GM12874 (cell line): ENCODE data around the gene LRG1.

Experiments
- TF ChIP-seq, protein P1 (sequence below): IDR thresholded peaks from 2 replicates; pipeline ENCODE4 v1.5.1; 2011; ENCODE audit warnings: low read depth, mild to moderate bottlenecking, control low read depth, low read length, moderate library complexity; ENCODE audit not compliant: insufficient read depth

The LRG1 gene

GRCh38 chr19:4534836-4535658, 4.8 kb downstream of the LRG1 start, which contains the start of gene PLIN5:
Gene PLIN5, minus strand, starts transcription at chr19:4535224. Its CDS starts 1,150 bp downstream, at chr19:4534074.
- TF ChIP-seq, protein P1, sequence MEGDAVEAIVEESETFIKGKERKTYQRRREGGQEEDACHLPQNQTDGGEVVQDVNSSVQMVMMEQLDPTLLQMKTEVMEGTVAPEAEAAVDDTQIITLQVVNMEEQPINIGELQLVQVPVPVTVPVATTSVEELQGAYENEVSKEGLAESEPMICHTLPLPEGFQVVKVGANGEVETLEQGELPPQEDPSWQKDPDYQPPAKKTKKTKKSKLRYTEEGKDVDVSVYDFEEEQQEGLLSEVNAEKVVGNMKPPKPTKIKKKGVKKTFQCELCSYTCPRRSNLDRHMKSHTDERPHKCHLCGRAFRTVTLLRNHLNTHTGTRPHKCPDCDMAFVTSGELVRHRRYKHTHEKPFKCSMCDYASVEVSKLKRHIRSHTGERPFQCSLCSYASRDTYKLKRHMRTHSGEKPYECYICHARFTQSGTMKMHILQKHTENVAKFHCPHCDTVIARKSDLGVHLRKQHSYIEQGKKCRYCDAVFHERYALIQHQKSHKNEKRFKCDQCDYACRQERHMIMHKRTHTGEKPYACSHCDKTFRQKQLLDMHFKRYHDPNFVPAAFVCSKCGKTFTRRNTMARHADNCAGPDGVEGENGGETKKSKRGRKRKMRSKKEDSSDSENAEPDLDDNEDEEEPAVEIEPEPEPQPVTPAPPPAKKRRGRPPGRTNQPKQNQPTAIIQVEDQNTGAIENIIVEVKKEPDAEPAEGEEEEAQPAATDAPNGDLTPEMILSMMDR = no peak

DNA sequence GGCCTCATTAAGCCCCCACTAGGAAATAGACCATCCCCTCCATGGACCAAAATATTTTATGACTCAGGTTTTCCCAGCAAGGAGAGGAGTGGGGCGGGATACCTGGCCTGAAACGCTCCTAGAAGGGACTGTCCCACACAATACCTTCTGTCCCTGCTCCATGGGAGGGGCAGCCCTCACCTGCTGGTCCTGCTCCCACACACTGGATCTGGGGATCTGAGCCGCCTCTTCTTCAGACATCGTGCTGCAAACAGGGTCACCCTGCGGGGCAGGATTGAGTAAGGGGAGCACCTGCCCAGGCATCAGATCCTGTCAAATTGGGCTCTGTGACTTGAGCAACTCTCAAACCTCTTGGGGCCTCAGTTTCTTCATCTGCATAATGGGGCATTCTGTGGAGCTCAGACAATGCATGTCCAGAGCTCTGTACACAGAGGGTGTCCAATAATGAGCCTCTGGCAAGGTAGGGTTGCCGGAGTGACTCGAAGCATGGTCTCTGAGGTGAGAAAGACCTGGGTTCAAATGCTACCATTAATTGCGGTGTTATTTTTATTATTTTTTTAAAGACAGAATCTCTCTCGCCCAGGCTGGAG, 5.9 kb downstream of the LRG1 start:
- TF ChIP-seq, protein P1 = no peak

DNA sequence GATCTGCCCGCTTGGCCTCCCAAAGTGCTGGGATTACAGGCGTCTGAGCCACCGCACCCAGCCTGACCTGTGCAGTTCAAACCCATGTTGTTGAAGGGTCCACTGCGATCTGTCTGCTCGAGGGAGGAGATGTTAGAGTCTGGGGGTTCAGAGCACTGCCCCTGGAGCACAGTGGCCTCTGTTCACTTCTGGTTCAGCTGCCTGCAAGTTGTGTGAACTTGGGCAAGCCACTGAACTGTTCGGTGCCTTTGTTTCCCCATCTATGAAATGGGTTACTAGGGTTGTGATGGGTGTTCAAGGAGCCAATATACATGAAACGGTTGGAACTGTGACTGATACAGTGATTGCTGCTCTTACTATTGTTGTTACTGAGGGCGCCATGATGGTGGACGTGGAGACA, 6.5 kb downstream of the LRG1 start:
- TF ChIP-seq, protein P1 = no peak

DNA sequence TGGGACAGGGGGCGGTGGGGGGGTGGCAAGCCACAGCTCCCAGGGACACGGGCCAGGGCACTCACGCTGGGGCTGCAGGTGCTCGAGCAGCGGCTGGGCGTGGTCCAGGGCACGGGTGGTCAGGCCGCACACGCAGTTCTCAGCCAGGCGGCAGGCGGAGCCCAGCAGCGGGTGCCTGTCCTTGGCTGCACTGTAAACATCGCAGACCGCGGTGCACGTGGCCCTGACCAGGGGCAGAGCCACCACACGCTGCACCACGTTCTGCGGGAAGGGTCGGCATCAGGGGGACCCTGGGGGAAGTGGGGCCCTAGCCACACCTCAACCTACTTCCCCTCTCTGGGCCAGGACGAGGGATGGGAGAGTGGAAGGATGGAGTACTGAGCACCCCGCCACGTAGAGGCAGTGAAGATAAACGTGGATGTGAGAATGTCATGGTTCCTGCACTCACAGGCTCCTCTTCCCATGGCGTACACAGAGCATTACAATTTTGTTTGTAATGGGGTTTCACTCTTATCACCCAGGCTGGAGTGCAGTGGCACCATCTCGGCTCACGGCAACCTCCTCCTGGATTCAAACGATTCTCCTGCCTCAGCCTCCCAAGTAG, 8.2 kb downstream of the LRG1 start:
- TF ChIP-seq, protein P1 = no peak

DNA sequence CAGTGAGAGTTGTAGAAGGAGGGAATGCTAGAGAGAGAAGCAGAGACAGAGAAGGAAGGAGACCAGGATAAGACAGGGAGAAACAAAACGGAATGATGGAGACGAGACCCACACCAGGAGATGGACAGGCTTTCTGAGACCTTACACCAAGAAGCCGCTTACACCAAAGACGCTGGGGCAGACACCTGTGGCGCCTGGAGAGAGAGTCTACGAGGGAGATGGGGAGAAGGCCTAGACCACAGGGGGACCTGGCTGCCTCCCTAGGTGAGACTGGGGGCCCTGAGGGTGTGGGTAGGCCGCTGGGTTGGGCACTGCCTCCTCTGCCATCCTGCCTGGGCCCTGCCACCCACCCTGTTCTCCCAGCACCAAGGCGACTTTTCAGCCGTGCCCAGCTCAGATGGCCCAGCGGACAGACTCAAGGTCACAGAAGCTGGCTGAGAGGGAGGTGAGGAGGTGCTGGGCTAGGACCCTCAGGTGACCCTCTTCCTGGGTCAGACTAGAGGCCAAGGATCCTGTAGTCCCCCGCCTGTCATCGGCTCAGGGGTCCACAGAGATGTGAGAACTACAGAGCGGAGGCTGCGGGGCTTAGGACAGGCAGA, 9.8 kb downstream of the LRG1 start:
- TF ChIP-seq, protein P1 = no peak

DNA sequence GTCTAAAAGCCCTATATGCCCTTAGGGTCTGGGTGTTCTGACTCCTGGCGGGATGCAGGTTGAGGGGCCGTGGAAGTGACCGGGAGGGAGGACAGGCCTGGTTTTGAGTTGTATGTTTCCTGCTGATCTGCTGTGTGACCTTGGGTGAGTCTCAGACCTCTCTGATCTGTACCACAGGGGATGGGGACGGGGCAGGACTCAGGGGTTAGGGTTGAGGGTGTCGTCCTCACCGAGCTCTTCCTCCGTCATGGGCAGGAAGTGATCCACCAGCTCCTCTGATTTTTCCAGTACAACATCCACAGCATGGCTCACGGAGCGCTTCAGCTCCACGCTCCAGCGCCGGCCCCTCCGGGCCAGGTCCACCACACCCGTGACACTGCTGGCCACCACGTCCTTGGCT, 11.0 kb downstream of the LRG1 start:
- TF ChIP-seq, protein P1 = no peak

DNA sequence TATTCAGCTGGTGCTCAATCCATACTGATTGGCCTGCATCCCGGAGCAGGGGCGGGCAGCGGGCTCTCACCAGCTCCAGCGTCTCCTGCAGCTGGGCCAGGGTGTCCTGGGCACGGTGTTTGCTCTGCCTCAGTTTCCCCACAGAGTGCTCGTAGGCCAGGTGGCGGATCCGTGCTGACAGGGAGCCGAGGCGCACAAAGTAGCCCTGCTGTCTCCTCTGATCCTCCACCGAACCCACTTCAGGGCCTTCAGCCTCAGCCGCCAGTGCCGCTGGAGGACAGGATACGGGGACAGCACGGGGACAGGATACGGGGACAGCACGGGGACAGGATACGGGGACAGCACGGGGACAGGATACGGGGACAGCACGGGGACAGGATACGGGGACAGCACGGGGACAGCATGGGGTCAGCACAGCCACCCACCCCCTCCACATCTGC, 14.3 kb downstream of the LRG1 start:
- TF ChIP-seq, protein P1 = no peak
